ENCODE results near the gene MYH14. TPM values are rescaled to one million over a fixed set of nuclear protein-coding genes. Genes with fewer than 3 reads are reported as not detected.

MYH14 gene
- total and polyA plus RNA-seq, 12 donors: 0.22 to 8.5 (median 3.1) TPM

- Histone ChIP-seq H3K4me1 (replicated peaks in 1 of 2) (no peaks in the 10 kb centered on the region), H3K27me3 (peaks cover 6% of the 10 kb centered on the region), H3K36me3 (replicated peaks in 1 of 2) (no peaks in the 10 kb centered on the region), H3K27ac (no peak overlapping the region), H3K9me3 (replicated peaks in 1 of 3) (no peaks in the 10 kb centered on the region), H3K4me3 (no peak overlapping the region)
- no peak for DNase-seq
- 47 to 54% (median 50%) methylated on average over 7 to 9 of the region's 9 CpGs for WGBS, 4 donors
- intact Hi-C loops (cut with DNase I): no loop called here
- TF ChIP-seq POLR2A (IDR thresholded peaks at IDR 0.05): no peak
- TF ChIP-seq, protein P1, sequence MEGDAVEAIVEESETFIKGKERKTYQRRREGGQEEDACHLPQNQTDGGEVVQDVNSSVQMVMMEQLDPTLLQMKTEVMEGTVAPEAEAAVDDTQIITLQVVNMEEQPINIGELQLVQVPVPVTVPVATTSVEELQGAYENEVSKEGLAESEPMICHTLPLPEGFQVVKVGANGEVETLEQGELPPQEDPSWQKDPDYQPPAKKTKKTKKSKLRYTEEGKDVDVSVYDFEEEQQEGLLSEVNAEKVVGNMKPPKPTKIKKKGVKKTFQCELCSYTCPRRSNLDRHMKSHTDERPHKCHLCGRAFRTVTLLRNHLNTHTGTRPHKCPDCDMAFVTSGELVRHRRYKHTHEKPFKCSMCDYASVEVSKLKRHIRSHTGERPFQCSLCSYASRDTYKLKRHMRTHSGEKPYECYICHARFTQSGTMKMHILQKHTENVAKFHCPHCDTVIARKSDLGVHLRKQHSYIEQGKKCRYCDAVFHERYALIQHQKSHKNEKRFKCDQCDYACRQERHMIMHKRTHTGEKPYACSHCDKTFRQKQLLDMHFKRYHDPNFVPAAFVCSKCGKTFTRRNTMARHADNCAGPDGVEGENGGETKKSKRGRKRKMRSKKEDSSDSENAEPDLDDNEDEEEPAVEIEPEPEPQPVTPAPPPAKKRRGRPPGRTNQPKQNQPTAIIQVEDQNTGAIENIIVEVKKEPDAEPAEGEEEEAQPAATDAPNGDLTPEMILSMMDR (IDR thresholded peaks at IDR 0.05): no peak
These were observed 41.3 kb downstream of the MYH14 start for GRCh38 chr19:50244695-50245094.

DNA sequence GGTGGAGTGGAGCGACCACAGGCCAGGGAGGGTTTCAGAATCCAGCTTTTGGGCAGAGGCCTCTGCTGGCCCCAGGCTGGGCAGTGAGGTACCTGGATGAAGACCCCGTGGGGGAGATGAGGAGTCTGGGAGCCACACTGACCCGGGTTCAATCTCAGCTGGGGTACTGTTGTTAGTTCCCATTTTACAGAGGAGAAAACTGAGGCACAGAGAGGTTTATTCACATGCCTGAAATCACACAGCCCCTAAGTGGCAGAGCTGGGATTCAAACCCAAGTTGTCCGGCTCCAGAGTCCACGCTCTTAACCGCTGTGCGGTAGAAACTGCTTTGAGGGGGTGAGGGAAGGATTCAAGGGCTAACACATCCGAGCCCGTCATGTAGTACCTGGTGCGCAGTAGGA is 45.0 kb downstream of the MYH14 start:
- Histone ChIP-seq H3K27ac (no peak overlapping the region), H3K4me1 (replicated peaks in 1 of 2) (no peaks in the 10 kb centered on the region), H3K9me3 (replicated peaks in 1 of 3) (peaks cover 0 to 10% (median 0%) of the 10 kb centered on the region in 3 donors), H3K27me3 (peaks cover 6% of the 10 kb centered on the region), H3K4me3 (no peak overlapping the region), H3K36me3 (replicated peaks in 1 of 2) (no peaks in the 10 kb centered on the region)
- no peak for DNase-seq
- WGBS, 4 donors: 85 to 92% (median 87%) methylated on average over 10 of the region's 10 CpGs
- intact Hi-C loops (cut with DNase I): no loop called here
- TF ChIP-seq, protein P1 (IDR thresholded peaks at IDR 0.05): no peak
- no peak for TF ChIP-seq POLR2A (IDR thresholded peaks at IDR 0.05)

- TF ChIP-seq, protein P1 (IDR thresholded peaks at IDR 0.05): no peak
- TF ChIP-seq POLR2A (IDR thresholded peaks at IDR 0.05): no peak
- Histone ChIP-seq H3K27ac (no peak overlapping the region), H3K4me1 (replicated peaks in 1 of 2) (no peaks in the 10 kb centered on the region), H3K36me3 (replicated peaks in 1 of 2) (no peaks in the 10 kb centered on the region), H3K27me3 (peaks cover 6% of the 10 kb centered on the region), H3K9me3 (replicated peaks in 1 of 3) (peaks cover 0 to 13% (median 0%) of the 10 kb centered on the region in 3 donors), H3K4me3 (no peak overlapping the region)
- WGBS, 4 donors: 85 to 89% (median 88%) methylated on average over 9 to 19 of the region's 19 CpGs
- DNase-seq: no peak
- intact Hi-C loops (cut with DNase I): no loop called here
These were observed 45.4 kb downstream of the MYH14 start for GRCh38 chr19:50248826-50249225.

DNA sequence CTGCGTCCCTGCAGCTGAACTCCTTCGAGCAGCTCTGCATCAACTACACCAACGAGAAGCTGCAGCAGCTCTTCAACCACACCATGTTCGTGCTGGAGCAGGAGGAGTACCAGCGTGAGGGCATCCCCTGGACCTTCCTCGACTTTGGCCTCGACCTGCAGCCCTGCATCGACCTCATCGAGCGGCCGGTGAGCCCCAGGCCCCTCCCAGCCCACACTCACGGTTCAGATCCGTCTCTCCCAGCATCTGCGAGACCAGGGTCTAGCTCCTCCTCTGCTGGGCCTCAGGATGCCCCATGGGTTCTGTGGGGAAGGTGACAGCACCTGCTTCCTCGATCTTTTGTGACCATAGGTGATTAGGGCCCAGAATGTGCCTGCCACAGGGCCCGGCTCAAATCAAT is 46.2 kb downstream of the MYH14 start:
- TF ChIP-seq, protein P1 (IDR thresholded peaks at IDR 0.05): no peak
- no peak for TF ChIP-seq POLR2A (IDR thresholded peaks at IDR 0.05)
- no peak for DNase-seq
- Histone ChIP-seq H3K4me1 (replicated peaks in 1 of 2) (no peaks in the 10 kb centered on the region), H3K36me3 (replicated peaks in 1 of 2) (no peaks in the 10 kb centered on the region), H3K27ac (no peak overlapping the region), H3K27me3 (peaks cover 6% of the 10 kb centered on the region), H3K4me3 (no peak overlapping the region), H3K9me3 (replicated peaks in 1 of 3) (peaks cover 0 to 13% (median 0%) of the 10 kb centered on the region in 3 donors)
- intact Hi-C loops (cut with DNase I): no loop called here
- 50 to 68% (median 55%) methylated on average over 11 to 16 of the region's 16 CpGs for WGBS, 4 donors
